ENCODE measurements around the gene GLB1L2. TPM values are rescaled to one million over a fixed set of nuclear protein-coding genes. Genes with fewer than 3 reads are reported as not detected.
A peak's percentile ranks its signal among the peaks of the same experiment; 100 is the strongest.
"Not testable (repeated sequence)": the region's sequence is repeated elsewhere in the genome, so short reads cannot be mapped to it uniquely, and the experiment has no call there.

GLB1L2 gene
- total and polyA plus RNA-seq, 2 experiments from 2014 or later, result 3.3 to 12.3 TPM

GRCh38 chr11:134313821-134314607, 17.8 kb upstream of the GLB1L2 start:
- TF ChIP-seq ZNF114 (CRISPR knock-in tag; IDR thresholded peaks at IDR 0.05) (no peak), ZNF331 (CRISPR knock-in tag; IDR thresholded peaks at IDR 0.05; ENCODE audit: low read depth) (no peak), EZH2 (IDR thresholded peaks at IDR 0.05; ENCODE audit: low read depth, unreplicated experiment) (no peak), CTCF (conservative IDR thresholded peaks at IDR 0.05; ENCODE audit: low read depth in 2 of 2) (peak in 1 of 2 experiments; percentile 28; a peak in 2 of 4 replicates)
- DNase-seq (ENCODE audit: low spot score) (no peak), ATAC-seq (no peak)
- no peaks in the 10 kb centered on the region for H3K79me2 ChIP-seq (replicated peaks; ENCODE audit: insufficient read depth)
- no peaks in the 10 kb centered on the region for H4K20me1 ChIP-seq (replicated peaks; ENCODE audit: insufficient read depth)
- H3K4me3 ChIP-seq, result no peak overlapping the region
- peaks cover 60% of the 10 kb centered on the region for H3K36me3 Mint-ChIP-seq (ENCODE audit: low read depth)
- no peaks in the 10 kb centered on the region for H3K4me1 ChIP-seq (ENCODE audit: insufficient read depth)
- no peak overlapping the region for H3K4me2 ChIP-seq
- no peak overlapping the region for H3K4me3 Mint-ChIP-seq
- no peaks in the 10 kb centered on the region for H3K27me3 ChIP-seq (ENCODE audit: insufficient read depth)
- no peaks in the 10 kb centered on the region for H3F3A ChIP-seq (replicated peaks; ENCODE audit: low read depth)
- peaks cover 5% of the 10 kb centered on the region; the same call in 1 of the 3 replicates for H3K9me3 Mint-ChIP-seq
- H3K27ac Mint-ChIP-seq, result no peak overlapping the region; the same call in 1 of the 2 replicates
- peaks cover 6% of the 10 kb centered on the region; the same call in 2 of the 3 replicates for H3K4me1 Mint-ChIP-seq
- peaks cover 5% of the 10 kb centered on the region; the same call in 1 of the 2 replicates for H3K36me3 ChIP-seq (ENCODE audit: insufficient read depth)
- H3K9me2 ChIP-seq (ENCODE audit: insufficient read depth), result no peaks in the 10 kb centered on the region
- H3K27ac ChIP-seq (ENCODE audit: low read depth), result no peak overlapping the region
- peaks cover 4% of the 10 kb centered on the region for H3K27me3 Mint-ChIP-seq (ENCODE audit: insufficient read depth, low read depth, poor library complexity)
- no peak overlapping the region for H2AFZ ChIP-seq

GRCh38 chr11:134317103-134317502, 14.7 kb upstream of the GLB1L2 start:
- Mint-ChIP-seq H3K4me3 (no peak overlapping the region), H3K4me1 (peaks cover 6% of the 10 kb centered on the region; the same call in 2 of the 3 replicates), H3K27ac (no peak overlapping the region), H3K9me3 (peaks cover 5% of the 10 kb centered on the region; the same call in 1 of the 3 replicates), H3K27me3 (ENCODE audit: insufficient read depth, low read depth, poor library complexity) (peaks cover 4% of the 10 kb centered on the region), H3K36me3 (ENCODE audit: low read depth) (peaks cover 71% of the 10 kb centered on the region)
- no peak for ATAC-seq
- no peak overlapping the region for H3K4me3 ChIP-seq
- no peaks in the 10 kb centered on the region for H3K9me2 ChIP-seq (ENCODE audit: insufficient read depth)
- no peaks in the 10 kb centered on the region for H4K20me1 ChIP-seq (replicated peaks; ENCODE audit: insufficient read depth)
- DNase-seq (ENCODE audit: low spot score), result no peak
- H3K4me1 ChIP-seq (ENCODE audit: insufficient read depth), result no peaks in the 10 kb centered on the region
- no peaks in the 10 kb centered on the region for H3F3A ChIP-seq (replicated peaks; ENCODE audit: low read depth)
- no peak overlapping the region for H2AFZ ChIP-seq
- no peak overlapping the region for H3K4me2 ChIP-seq
- no peaks in the 10 kb centered on the region for H3K79me2 ChIP-seq (replicated peaks; ENCODE audit: insufficient read depth)
- TF ChIP-seq EZH2phosphoT487 (IDR thresholded peaks at IDR 0.05; ENCODE audit: unreplicated experiment), result no peak
- H3K27me3 ChIP-seq (ENCODE audit: insufficient read depth), result no peaks in the 10 kb centered on the region
- peaks cover 9% of the 10 kb centered on the region; the same call in 1 of the 2 replicates for H3K36me3 ChIP-seq (ENCODE audit: insufficient read depth)
- no peak overlapping the region for H3K27ac ChIP-seq (ENCODE audit: low read depth)

- not testable (repeated sequence) for H2AFZ ChIP-seq; H3F3A ChIP-seq (replicated peaks; ENCODE audit: low read depth); H3K27ac Mint-ChIP-seq; H3K27me3 Mint-ChIP-seq (ENCODE audit: insufficient read depth, low read depth, poor library complexity); H3K79me2 ChIP-seq (replicated peaks; ENCODE audit: insufficient read depth); H3K4me1 Mint-ChIP-seq; H3K9me3 Mint-ChIP-seq; H3K9me2 ChIP-seq (ENCODE audit: insufficient read depth); H3K4me2 ChIP-seq; DNase-seq (ENCODE audit: low spot score); H4K20me1 ChIP-seq (replicated peaks; ENCODE audit: insufficient read depth); H3K4me3 Mint-ChIP-seq; H3K4me3 ChIP-seq; H3K4me1 ChIP-seq (ENCODE audit: insufficient read depth); H3K36me3 ChIP-seq (ENCODE audit: insufficient read depth); H3K27me3 ChIP-seq (ENCODE audit: insufficient read depth); H3K27ac ChIP-seq (ENCODE audit: low read depth); ATAC-seq
- peaks cover 54% of the 10 kb centered on the region for H3K36me3 Mint-ChIP-seq (ENCODE audit: low read depth)
These were observed 10.4 kb upstream of the GLB1L2 start for GRCh38 chr11:134321373-134321772.

Measured in GM23338 (cell line).